ENCODE measurements around the gene WNT7A.

Gene WNT7A

DNA sequence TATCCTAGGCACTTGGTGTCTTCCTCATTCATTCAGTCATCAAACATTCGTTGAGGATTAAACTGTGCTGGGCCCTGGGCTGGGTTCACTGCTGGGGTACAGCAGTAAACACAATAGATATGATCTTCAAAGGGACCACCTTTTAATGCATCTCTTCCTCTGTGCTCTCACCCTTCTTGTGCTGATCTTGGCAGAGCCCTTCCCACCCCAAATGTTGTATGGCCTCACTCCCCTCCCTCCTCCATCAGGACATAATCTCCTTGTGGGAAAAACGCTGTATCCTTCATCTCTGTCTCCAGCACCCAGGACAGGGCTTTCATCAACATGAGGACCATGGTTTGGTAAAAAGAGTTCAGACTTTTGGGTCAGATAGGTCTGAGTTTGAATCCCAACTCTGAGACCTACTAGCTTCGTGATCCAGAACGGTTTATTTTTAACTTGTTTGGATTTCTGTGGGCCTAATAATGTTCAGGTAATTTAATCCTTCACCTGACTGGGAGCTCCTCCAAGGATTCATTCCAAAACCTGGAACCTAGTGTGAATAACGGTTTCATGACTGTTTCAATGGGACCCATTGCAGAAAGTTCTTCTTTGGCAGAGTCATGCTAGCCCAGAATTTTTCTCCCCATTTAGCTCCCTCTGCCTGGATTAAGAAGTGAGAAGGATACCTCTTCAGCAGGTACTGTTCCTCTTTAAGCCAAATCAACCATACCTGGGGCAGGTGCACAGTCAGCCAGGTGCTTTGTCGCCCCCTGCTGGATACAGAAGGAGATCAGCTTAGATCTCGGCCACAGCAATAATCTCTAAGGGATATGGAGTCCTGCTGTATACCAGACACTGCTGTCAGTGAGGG is 5.2 kb upstream of the WNT7A start:
- no peak for DNase-seq (ENCODE audit: low read depth)

DNA sequence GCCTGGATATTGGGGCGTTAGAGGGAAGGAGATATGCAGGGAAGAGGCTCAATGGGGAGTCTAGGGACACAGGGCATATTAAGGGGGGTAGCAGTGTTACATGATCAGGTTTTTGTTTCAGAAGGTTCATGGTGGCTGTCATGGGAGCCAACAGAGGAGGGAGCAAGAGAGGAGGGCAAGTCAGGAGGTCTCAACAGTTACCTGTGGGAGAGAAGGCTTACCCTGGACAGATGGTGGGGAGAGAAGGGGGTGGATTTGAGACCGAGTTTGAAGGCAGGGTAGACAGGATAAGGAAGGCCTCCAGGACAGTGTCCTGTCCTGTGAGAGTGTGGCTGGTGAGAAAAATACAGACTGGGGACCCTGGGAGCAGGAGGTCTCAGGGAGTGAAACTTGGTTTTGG is 3.8 kb upstream of the WNT7A start:
- no peak for DNase-seq (ENCODE audit: low read depth)

DNA sequence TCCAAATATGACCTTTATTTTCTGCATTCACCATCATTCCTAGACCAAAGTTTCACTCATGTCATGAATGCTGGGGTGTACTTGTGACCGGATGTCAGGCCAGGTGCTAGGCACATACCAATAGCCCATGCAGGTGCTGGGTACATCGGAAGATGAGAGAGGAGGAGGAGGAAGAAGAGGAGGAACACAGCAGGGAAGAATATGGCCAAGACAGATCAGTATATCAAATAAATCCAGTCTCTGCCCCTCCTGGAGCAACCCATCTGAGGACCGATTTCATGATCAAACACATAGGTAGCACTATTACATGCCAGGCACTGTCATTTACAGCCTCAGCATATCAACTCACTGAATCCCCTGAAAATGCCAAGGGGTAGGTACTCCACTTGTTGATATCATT is 3.0 kb upstream of the WNT7A start:
- DNase-seq (ENCODE audit: low read depth): no peak

DNA sequence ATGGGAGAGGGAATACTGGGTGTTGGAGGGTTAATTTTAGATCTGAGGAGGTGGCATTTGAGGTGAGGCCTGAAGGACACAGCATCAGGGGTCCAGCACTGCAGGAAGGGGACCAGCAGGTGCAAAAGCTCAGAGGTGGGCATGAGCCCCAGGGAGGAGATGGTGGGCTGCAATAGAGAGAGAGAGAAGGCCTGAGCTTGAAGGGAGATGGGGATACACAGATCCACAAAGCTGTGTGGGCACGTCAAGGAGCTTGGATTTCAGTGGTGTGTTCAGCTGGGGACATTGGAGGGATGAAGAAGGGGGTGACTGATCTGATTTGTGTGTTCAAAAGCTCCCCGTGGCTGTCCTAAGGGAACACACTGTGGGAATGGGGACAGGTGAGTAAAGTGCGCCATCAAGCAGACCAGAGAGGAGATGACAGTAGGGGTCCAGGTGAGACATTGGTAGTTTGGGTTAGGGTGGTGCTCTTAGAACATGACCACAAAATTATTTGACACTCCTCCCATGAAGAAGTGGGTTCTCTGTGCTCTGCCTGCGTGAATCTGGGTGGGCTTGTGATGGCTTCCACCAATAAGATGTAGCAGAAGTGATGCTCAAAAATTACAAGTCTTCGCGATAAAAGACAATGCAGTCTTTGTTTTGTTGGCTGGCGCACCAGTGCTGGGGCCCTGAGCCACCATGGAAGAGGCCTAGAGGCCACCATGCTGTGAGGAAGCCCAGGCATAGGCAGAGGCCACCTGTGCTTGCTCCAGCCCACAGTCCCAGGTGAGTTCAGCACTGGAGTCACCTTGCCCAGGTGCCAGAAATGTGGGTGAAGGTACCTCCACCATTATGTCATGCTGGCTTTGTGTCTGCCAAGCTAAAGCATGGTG is 1.9 kb upstream of the WNT7A start:
- DNase-seq (ENCODE audit: low read depth): no peak

DNA sequence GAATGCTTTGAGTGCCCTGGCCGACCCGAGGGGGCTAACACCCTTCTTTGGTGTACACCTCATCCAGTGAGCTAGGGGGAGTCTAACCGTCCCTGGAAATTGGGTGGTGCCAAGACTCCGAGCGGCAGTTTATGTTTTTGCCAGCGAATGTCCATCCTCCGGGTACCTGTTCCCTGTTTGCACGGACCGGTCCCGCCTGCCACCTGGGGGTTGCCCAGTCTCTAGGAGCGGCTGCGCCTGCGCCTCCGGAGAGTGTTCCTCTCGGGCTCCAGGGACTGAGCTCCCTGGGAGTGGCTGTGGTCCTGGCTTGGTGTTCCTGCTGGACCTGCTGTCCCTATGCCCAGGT is 913 bp upstream of the WNT7A start:
- no peak for DNase-seq (ENCODE audit: low read depth)

DNA sequence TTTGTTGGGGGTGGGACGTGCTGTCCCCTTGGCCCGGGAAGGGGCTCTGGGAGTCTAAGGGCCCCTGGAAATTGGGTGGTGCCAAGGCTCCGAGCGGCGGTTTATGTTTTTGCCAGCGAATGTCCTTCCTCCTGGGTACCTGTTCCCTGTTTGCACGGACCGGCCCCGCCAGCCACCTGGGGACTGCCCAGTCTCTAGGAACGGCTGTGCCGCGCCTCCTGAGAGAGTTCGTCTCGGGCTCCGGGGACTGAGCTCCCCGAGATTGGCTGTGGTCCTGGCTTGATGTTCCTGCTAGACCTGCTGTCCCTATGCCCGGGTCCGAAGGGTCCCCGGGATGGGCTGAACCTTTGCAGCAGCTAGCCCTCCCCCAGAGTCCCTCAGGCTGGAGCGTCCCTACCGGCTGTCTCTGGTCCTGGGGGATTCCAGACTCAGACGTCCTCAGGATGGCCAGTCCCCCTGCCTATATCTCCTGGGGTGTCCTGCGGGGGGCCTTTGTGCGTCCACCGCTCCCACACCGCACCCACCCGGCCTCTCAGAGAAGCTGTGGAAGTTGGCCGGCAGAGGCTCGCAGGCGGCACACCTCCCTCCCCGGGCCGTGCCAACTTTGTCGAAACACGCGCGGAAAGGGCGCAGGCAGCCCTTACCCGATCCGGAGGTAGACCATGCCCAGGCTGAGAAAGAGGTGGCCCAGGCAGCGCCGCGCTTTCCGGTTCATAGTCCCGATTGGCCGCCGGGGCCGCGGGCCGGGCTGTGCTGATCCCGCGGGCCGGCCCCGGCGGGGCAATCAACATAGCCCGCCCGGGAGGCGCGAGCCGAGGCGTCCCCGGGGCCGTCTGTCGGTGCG is 547 bp downstream of the WNT7A start:
- no peak for DNase-seq (ENCODE audit: low read depth)

DNA sequence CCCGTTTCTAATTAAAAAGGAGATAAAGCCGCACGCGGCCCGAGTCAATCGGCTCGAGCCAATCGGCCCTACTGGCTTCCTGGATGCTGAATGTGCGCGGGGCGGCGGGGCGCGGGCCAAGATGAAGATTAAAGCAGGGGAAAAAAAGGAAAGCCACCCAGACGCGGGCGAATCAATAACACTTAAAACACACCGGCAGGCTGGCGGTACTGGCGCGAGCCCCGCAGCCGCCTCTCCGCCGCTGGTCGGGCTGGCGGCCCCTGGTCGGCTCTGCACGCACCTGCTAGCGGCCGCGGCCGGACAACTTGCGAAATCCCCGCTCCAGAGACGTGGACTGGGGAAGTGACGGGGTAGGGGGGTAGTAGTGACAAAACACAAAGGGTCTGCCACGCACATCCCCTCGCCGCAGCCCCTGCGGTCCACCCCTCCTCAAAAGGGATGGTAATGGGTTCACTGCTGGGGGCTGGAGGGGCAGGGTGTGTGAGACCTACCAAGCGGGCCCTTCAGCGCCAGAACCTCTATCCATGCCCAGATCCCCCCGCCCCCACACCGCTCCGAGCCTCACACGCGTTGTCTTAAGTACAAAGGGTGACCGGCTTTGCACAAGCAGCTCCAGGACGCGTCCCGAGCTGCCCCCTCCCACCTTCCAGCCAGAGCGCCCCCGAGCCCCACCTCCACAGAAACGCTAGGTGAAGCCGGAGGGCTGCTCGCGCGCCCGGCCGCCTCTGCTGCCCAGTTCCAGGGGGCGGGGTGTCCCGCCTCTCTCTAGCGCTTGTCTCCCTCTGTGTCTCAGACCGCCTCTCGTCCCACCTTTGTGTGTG is 1.4 kb downstream of the WNT7A start:
- DNase-seq (ENCODE audit: low read depth): no peak

DNA sequence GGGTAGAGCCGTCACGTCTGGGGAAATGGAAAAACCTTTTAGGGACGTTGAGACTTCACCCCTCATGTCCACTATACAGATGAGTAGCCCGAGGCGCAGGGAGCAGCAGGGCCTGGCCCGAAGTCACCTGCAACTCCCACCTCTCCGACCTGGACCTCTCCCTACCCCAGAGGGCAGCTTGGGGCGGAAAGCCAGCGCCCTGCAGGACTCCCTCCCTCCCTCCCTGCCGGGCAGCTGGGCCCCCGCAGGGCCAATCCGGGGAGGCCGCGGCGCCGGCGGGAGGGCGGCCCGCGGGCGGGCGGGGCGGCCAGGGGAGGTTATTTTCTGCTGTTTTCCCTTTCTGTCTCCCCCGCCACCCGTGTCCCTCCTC is 2.0 kb downstream of the WNT7A start:
- DNase-seq (ENCODE audit: low read depth): no peak

DNA sequence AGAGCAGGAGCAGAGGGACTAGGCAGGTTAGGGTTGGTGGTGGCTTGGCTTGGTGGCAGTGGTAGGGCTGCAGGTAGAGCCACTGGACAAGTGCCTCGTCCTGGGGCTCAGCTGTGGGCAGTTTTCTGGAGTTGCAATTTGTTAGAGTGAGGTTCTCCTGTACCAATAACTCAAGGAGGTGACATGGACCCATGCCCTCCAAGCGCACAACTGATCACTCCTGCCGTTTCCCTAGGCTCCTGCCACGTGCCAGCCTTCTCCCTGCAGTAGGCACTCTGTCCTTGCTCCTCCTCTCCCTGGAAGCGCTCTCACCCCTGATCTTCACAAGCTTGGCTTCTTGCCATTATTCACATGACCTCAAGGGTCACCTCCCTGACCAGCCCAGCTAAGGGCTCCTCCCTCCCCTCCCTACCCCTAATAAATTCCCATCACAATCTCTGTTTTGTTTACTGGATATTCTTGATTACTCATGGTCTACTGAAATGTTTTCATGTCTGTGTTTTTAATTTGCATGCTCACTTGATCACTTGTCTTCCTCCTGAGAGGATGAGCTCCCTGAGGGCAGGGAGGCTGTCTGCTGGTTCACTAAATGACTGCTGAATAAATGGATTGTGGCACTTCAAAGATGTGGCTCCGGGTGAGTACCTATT is 3.3 kb downstream of the WNT7A start:
- DNase-seq (ENCODE audit: low read depth): no peak

DNA sequence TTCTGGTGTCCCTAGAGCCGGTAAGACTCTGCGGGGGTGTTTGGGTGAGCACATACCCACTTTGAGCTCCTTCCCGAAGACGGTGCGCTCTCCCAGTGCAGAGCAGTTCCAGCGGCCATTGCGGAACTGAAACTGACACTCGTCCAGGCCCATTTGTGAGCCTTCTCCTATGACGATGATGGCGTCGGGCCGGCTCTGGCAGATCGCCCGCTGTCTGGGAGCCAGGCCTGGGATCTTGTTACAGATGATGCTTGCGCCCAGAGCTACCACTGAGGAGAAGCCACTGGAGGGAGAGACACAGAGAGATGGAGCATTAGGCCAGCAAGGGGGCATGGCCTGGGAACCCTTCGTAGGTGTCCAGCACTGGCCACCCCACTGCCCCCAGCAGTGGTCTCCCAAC is 5.0 kb downstream of the WNT7A start:
- no peak for DNase-seq (ENCODE audit: low read depth)

DNA sequence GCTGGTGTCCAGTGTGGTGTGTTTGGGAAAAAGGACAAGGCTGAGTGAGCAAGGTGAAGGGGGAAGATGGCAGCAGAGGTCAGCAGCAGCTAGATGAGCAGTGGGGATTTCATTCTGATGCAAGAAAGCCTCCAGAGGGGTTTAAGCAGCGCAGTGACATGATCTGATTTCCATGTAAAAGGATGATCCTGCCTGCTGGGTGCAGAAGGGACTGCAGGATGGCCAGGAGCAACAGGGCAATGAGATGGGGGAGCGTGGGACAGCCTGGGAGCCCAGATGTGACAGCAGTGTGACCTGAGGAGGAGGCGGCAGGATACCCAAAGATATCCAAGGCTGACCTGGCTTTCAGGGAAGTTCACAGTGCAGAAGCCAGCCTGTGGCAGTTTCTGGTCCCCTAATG is 6.1 kb downstream of the WNT7A start:
- DNase-seq (ENCODE audit: low read depth): no peak

DNA sequence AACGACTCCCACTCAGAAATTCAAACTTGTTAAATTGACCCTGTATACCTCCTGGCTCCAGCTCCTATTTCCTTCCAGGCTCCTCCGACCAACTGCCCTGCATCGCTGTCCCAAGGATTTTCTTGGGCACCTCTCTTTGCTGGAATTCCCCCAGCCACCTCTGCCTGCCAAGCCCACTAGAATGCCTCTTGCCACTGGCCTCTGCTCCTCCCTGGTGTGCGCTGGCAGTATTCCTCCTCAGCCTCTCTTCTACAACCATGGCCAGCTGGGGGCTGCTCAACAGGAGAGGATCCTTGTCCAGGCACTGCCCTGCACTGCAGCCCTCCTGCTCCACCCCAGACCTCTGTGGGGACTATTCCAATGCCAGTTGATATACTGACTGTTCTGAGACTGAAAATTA is 7.4 kb downstream of the WNT7A start:
- no peak for DNase-seq (ENCODE audit: low read depth)

DNA sequence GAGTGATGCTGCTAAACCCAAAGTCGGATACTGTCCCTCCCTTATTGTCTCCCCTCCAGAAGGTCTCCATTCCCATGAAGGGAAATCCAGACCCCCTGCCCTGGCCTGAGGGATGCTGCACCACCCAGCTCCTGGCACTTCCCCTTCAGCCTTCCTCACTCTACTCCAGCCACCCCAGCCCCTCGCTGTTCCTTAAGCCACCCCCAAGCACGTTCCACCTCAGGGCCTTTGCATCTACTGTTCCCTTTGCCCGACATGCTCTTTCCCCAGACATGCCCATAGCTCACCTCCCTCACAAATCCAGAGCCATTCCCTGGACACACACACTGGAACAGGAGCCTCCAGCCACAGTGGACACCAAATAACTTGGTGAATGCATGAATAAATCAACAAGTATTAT is 8.1 kb downstream of the WNT7A start:
- DNase-seq (ENCODE audit: low read depth): no peak

DNA sequence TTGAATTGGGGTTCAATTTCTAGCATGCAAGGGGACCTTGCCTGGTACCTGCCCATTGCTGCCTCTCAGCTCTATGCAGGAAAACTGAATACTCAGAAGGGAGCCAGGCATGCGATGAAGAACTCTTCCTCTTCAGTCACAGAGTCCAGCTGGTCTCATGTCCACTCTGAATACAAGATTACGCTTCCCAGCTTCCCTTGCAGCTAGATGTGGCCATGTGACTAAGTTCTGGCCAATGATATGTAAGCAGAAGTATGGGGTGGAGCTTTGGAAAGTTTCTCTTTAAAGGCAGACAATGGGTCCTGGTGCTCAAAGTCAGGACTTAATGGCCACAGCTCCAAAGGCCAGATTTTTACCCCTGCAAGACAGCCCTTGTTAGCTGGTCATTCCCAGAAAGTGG is 9.0 kb downstream of the WNT7A start:
- DNase-seq (ENCODE audit: low read depth): no peak

DNA sequence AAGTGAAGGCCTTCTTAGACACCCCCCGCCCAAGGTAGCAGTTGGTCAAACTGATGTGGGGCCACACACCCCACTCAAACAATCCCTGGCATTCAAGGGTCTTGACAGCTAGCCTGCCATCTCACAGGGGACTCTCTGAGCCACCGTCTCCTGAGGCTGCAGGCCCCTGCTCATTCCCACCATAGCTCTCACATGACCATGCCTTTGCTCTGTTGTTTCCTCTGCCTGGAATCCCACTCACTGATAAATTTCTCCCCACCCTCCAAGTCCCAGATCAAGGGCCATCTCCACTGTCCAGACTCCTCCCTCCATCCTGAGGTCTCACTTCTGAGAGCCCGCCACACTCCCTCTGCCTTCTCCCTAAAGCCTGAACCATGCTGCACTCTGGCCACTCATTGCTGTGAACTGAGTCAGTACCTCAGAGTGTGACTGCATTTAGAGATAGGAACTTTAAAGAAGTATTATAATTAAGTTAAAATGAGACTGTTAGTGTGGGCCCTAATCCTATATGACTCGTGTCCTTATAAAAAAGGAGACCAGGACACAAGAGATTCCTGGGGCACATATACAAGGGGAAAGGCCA is 10.0 kb downstream of the WNT7A start:
- DNase-seq (ENCODE audit: low read depth): no peak

DNA sequence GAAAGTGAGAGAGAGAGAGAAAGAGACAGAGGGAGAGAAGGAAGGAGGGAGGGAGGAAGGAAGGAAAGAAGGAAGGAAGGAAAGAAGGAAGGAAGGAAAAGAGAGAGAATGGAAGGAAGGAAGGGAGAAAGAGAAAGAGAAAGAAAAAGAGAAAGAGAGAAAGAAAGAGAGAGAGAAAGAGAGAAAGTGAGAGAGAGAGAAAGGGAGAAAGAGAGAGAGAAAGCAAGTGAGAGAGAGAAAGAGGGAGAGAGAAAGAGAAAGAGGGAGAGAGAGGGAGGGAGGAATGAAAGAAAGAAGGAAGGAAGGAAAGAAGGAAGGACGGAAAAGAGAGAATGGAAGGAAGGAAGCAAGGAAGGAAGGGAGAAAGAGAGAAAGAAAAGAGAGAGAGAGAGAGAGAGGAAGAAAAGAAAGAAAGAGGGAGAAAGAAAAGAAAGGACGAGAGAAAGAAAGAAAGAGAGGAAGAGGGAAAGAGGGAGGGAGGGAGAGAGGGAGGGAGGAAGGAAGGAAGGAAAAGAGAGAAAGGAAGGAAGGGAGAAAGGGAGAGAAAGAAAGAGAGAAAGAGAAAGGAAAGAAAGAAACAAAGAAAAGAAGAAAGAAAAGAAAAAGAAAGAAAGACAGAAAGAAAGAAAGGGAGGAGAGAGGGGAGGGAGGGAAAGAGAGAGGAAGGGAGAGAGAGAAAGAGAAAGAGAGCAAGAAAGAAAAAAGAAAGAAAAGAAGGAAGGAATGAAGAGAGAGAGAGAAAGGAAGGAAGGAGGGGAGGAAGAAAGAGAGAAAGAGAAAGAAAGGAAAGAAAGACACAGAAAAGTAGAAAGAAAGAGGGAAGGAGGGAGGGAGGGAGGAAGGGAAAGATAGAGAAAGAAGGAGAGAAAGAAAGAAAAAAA is 10.8 kb downstream of the WNT7A start:
- DNase-seq (ENCODE audit: low read depth): no peak

DNA sequence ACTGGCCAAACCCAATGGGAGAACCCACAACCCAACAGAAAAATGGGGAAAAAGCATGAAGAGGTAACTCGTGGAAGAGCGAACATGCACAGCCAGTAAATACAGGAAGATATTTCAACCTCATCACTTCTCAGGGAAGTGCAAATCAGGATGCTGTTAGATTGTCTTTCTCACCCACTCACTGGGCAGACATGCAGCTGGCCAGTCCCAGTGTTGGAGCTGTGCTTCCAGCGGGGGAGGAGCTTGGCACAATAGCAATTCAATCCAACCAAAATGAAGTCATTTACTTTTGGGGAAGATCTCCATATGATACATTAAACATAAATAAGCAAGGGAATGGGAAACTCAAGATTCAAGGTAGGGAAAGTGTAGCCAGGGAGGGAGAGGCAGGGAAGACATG is 12.1 kb downstream of the WNT7A start:
- DNase-seq (ENCODE audit: low read depth): no peak

DNA sequence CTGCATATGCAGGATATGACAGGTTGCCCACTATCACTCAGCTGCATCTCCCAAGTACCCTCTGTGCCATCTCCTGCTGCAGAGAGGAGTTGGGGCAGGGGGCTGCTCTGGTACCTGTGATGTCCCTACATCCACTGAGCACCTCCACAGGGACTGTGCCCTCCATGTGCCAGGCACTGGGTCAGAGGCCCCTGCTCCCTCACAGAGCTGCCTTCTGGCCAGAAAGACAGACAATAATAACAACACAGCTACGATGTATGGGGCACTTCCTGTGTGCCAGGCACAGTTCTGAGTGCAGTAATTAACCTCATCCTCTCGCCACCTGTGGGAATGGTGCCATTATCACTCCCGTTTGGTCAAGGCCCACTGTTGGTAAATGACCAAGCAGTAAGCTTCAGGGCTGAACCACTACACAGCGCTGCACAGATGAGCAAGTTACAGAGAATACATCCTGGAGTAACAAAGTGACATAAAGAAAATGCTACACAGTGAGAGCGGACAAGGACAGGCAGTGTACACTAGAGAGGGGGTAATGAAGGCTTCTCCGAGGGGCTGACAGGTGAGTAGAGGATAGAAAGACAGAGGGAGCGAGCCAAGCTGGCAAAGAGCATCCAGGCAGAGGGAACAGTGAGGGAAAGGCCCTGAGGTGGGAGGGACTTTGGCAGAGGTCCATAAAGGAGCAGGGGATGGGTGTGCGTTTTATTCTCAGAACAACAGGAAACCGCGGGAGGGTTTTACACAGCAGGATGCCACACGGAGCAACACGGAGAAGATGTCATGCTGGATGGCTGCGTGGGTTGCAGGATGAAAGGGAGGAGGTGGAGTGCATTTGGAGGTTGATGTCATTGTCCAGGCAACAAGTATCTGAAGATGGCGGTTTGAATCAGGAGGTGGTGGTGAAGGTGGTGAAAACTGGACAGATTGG is 13.6 kb downstream of the WNT7A start:
- DNase-seq (ENCODE audit: low read depth): peak; percentile 38

DNA sequence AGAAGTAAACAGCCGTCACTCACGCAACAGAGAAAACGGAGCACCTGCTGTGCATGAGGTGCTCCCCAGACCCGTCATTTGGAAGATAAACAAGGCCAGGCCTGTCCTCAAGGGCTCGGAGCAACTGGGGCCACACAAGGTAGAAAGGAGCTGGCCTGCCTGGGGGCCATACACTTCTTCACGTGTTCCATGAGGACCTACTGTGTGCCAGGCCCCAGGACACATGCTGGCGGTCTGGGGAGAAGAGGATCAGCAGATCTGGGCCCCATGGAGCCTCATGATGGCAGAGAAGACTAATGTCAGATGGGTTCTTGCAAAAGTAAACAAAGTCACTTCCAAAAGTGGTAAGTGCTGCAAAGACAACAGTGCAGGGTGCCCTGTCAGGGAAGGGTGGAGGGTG is 14.3 kb downstream of the WNT7A start:
- DNase-seq (ENCODE audit: low read depth): no peak

Measured in activated T-cell treated with anti-CD3 and anti-CD28 coated beads for 48 hours (primary cell).